IPS-18c (cell line): ENCODE data around the gene ZBTB39.
"Not testable (repeated sequence)": the region's sequence is repeated elsewhere in the genome, so short reads cannot be mapped to it uniquely, and the experiment has no call there.

Experiments used
- H3K4me3 ChIP-seq: 2 replicates; pipeline ENCODE4 v1.7.0; 2013; ENCODE audit warnings: low read depth, mild to moderate bottlenecking, low read length, moderate library complexity; ENCODE audit not compliant: insufficient read depth
- H3K9me3 ChIP-seq: one replicate; pipeline ENCODE4 v1.6.1; 2013; ENCODE audit warnings: mild to moderate bottlenecking, low read length, moderate library complexity; ENCODE audit not compliant: control insufficient read depth, insufficient read depth

ZBTB39 gene

GRCh38 chr12:57005980-57006808, at the start of gene ZBTB39:
Gene ZBTB39, minus strand, starts transcription at chr12:57006546. Its CDS starts 1,629 bp downstream, at chr12:57004917.
- peak within 1 kb of the TSS; percentile 78 for H3K4me3 ChIP-seq

GRCh38 chr12:57055824-57056223, 49.5 kb upstream of the ZBTB39 start:
- no peaks in the 10 kb centered on the region for H3K9me3 ChIP-seq

More at GRCh38 chr12:57005980-57006808, at the start of gene ZBTB39:
- H3K9me3 ChIP-seq, result no peaks in the 10 kb centered on the region

GRCh38 chr12:57053901-57054300, 47.6 kb upstream of the ZBTB39 start:
- H3K4me3 ChIP-seq, H3K9me3 ChIP-seq: not testable (repeated sequence)

More at GRCh38 chr12:57055824-57056223, 49.5 kb upstream of the ZBTB39 start:
- no peak overlapping the region for H3K4me3 ChIP-seq

GRCh38 chr12:57053146-57053545, 46.8 kb upstream of the ZBTB39 start:
- not testable (repeated sequence) for H3K9me3 ChIP-seq, H3K4me3 ChIP-seq

- Histone ChIP-seq H3K9me3 (no peaks in the 10 kb centered on the region), H3K4me3 (no peak overlapping the region)
Measured at GRCh38 chr12:57051011-57051410, 44.7 kb upstream of the ZBTB39 start.

- no peaks in the 10 kb centered on the region for H3K9me3 ChIP-seq
- no peak within 1 kb of the TSS for H3K4me3 ChIP-seq
Measured at GRCh38 chr12:57049890-57050289, 43.5 kb upstream of the ZBTB39 start, which contains the start of gene MYO1A. Gene MYO1A, minus strand, starts transcription at chr12:57050129. Its CDS starts 1,806 bp downstream, at chr12:57048323.

- Histone ChIP-seq H3K9me3 (no peaks in the 10 kb centered on the region), H3K4me3 (no peak overlapping the region)
Measured at GRCh38 chr12:57049119-57049446, 42.7 kb upstream of the ZBTB39 start.

GRCh38 chr12:57048423-57049118, 42.2 kb upstream of the ZBTB39 start:
- H3K9me3 ChIP-seq, result no peaks in the 10 kb centered on the region
- no peak overlapping the region for H3K4me3 ChIP-seq

GRCh38 chr12:57047981-57048380, 41.6 kb upstream of the ZBTB39 start:
- no peaks in the 10 kb centered on the region for H3K9me3 ChIP-seq
- H3K4me3 ChIP-seq, result no peak overlapping the region

- Histone ChIP-seq H3K4me3 (no peak overlapping the region), H3K9me3 (no peaks in the 10 kb centered on the region)
Measured at GRCh38 chr12:57046947-57047890, 40.9 kb upstream of the ZBTB39 start.

GRCh38 chr12:57046086-57046791, 39.9 kb upstream of the ZBTB39 start:
- H3K9me3 ChIP-seq, result no peaks in the 10 kb centered on the region
- no peak overlapping the region for H3K4me3 ChIP-seq

- Histone ChIP-seq H3K4me3 (no peak overlapping the region), H3K9me3 (no peaks in the 10 kb centered on the region)
Measured at GRCh38 chr12:57044889-57045288, 38.5 kb upstream of the ZBTB39 start.

GRCh38 chr12:57044468-57044867, 38.1 kb upstream of the ZBTB39 start:
- no peaks in the 10 kb centered on the region for H3K9me3 ChIP-seq
- no peak overlapping the region for H3K4me3 ChIP-seq

- Histone ChIP-seq H3K4me3 (no peak overlapping the region), H3K9me3 (no peaks in the 10 kb centered on the region)
Measured at GRCh38 chr12:57042695-57043094, 36.3 kb upstream of the ZBTB39 start.

GRCh38 chr12:57040750-57041149, 34.4 kb upstream of the ZBTB39 start:
- H3K4me3 ChIP-seq, result no peak overlapping the region
- H3K9me3 ChIP-seq, result no peaks in the 10 kb centered on the region

GRCh38 chr12:57040211-57040610, 33.9 kb upstream of the ZBTB39 start:
- no peak overlapping the region for H3K4me3 ChIP-seq
- no peaks in the 10 kb centered on the region for H3K9me3 ChIP-seq
